SKM-1 treated with dmso at 0.1 percent for 144 hours (cell line): ENCODE measurements around the gene NHERF2.
"Not testable (repeated sequence)": the region's sequence is repeated elsewhere in the genome, so short reads cannot be mapped to it uniquely, and the experiment has no call there.

Experiments
- DNase-seq: peaks from one replicate; lab custom pipeline; 2025; ENCODE audit not compliant: unreplicated experiment; lab: John Stamatoyannopoulos, UW

The NHERF2 gene

DNA sequence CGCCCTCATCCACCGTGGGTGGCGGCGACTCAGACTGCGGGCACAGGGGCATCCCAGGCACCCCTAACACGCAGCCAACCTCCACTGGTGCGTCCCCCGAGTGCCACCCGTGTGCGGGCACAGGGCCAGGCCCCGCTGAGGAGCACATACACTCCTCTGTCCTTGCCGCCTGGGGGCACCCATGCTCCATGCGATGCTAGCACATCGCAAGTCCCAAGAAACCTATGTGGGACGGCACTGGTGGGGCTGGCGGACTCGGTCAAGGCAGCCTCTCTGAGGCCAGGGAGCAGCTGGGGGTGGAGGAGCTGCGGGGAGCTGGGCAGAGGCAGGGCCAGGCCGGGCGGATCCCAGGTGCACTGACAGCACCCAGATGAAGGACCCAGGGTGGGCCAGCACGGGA is 21.1 kb upstream of the NHERF2 start:
- DNase-seq: no peak

- DNase-seq: no peak
These were observed 20.4 kb upstream of the NHERF2 start for GRCh38 chr16:2006317-2006716.

DNA sequence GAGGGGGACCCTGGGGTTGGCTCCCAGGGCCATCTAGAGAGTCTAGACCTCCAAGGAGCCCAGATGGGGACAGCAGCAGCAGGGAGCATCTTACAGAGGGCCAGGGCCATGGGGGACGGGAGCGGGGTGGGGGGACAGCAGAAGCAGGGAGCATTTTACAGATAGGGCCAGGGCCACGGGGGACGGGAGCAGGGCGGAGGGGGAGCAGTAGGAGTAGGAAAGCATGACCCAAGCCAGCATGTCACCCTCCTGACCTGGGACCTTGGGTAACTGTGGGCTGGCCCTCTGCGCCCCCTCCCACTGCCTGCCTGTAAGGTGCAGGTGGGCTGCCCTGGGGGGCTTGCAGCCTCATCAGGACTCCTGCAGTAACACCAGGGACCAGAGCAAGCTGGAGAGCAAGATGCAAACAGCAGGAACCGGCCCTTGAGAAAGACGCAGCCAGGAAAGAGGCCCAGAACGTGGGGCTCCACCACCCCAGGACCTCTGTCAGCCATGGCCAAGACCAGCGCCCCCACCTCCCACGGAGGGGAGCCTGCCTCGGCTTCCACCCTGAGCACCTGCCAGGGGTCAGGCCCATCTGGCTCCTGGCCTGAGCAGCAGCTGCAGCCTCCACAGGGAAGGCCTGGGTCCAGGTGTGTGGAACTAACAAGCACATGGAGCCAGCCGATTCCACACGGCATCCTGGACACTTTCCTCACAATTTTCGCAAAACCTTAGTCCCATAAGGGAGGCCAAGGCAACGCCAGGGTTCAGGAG is 19.4 kb upstream of the NHERF2 start:
- no peak for DNase-seq

DNA sequence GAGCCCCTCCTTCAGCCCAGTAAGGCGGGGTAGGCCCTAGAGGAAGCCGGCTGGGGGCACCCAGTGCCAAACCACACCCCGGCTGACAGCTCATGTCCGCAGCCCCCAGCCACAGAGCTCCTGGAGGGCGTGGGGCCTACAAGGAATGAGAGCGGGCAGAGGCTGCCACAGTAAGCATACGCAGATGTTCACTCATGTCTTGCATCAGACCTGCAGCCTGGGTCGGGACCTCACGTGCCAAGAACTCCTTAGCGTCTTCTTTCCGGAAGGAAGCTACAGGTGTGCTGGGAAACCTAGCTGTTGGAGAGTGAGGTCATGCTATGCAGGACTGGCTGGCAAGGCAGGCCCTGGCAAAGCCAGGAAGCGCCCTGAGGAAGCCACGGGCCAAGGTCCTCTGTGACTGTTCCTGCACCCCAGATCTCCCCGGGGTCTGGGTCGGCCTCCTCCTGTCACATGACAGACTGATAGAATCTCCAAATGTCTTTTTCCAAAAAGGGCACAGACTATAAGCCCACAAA is 18.6 kb upstream of the NHERF2 start:
- no peak for DNase-seq

DNA sequence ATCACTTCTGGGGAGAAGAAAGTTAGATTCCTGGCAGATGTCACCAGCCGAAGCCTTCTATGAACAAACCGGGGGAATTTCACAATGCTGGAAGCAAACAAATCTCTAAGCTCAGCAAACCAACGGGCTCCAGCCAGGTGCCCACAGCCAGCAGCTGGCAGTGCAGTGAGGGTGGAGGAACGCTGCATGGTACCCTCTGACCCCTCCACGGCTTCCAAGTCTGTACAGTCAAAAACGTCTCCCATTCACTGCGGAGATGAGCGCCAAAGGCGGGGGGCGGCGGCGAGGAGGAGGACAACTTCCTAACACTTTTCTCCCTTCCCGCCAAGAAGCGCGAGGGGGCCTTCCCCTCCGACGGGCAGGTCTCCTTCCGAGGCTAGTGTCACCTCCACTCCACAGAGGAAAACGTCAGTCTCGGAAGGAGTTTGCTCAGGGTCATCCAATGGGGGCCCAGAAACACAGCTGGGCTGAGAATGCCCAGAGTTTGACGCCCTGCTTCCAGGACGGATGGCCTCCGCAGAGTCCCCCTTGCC is 18.0 kb upstream of the NHERF2 start:
- no peak for DNase-seq

GRCh38 chr16:2009164-2009711 is 17.5 kb upstream of the NHERF2 start:
- DNase-seq: no peak

DNA sequence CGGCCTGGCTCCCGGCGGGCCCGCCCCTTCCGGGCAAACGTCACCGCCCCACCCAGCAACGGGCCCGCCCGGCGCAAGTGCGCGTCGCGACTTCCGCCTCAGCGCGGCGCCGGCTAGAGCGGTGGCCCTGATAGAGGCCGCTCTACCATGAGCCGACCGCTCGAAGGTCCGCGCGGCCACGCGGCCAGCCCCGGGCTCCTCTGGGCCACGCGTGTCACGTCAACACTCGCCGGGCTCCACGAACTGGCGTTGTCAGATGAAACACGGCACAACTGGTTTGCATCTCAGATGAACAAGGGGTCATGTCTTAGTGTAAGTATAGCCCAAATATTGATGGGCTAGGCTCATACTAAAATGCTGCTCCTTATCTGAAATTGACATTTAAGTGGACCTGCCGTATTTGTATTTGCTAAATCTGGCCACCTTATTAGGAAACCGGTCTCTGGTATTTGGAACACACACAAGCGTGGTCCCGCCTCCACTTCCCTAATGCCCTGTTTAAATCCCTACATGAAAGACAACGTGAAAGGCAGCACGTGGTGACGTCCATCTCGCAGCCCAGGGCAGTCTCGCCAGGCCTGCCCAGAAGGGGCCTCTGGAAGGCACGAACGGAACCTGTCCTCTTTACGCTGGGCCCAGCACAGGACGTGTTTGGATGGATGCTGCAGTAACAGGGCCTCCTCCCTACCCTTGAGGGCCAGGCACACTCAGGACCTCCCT is 16.8 kb upstream of the NHERF2 start, which contains the start of gene ZNF598:
Gene ZNF598 (minus strand): TSS at position 31 of the 720 bp plus-strand sequence.
- peak; percentile 58 for DNase-seq

DNA sequence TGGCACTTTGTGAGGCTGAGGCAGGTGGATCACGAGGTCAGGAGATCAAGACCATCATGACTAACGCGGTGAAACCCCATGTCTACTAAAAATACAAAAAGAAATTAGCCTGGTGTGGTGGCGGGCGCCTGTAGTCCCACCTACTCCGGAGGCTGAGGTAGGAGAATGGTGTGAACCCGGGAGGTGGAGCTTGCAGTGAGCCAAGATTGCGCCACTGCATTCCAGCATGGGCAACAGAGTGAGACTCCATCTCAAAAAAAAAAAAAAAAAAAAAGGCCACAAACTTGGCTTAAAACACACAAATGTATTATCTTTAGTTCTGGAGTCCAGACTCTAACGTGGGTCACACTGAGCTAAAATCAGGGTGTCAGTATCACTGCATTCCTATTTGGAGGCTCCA is 15.0 kb upstream of the NHERF2 start:
- not testable (repeated sequence) for DNase-seq

DNA sequence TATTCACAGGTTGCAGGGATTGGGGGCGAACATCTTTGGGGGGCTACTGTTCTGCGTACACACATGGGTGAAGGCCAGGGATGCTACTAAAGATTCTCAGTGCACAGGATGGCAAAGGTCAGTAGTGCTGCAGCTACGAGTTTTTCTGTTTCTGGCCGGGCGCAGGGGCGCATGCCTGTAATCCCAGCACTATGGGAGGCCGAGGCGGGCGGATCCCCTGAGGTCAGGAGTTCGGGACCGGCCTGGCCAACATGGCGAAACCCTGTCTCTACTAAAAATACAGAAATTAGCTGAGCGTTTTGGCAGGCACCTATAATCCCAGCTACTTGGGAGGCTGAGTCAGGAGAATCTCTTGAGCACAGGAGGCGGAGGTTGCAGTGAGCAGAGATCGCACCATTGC is 13.2 kb upstream of the NHERF2 start:
- no peak for DNase-seq

DNA sequence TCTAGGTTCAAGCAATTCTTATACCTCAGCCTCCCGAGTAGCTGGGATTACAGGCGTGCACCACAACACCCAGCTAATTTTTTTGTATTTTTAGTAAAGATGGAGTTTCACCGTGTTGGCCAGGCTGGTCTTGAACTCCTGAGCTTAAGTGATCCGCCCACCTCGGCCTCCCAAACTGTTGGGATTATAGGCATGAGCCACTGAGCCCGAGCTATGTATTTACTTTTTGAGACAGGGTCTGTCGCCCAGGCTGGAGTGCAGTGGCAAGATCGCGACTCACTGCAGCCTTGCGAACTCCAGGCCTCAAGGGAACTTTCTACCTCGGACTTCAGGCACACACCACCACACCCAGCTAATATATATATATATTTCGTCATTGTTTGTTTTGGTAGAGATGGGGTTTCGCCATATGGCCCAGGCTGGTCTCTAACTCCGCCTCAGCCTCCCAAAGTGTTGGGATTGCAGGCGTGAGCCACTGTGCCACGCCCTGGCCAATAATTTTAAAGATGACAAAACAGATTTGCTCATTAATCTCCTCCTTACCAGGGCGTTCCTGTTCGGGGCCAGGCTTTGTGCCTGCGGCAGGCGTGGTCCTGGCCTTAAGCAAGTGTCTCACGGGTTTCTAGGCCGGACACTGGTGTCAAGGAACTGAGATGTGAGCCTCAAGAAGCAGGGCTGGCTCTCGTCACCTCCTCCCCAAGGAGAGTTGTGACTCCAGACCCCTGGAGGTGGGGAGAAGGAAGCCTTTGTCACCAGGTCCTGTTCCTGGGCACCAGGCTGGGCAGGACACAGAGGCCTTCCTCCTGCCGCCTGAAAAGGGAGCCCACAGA is 11.4 kb upstream of the NHERF2 start:
- peak; percentile 26 for DNase-seq

GRCh38 chr16:2015947-2016208 is 10.8 kb upstream of the NHERF2 start:
- DNase-seq: no peak

DNA sequence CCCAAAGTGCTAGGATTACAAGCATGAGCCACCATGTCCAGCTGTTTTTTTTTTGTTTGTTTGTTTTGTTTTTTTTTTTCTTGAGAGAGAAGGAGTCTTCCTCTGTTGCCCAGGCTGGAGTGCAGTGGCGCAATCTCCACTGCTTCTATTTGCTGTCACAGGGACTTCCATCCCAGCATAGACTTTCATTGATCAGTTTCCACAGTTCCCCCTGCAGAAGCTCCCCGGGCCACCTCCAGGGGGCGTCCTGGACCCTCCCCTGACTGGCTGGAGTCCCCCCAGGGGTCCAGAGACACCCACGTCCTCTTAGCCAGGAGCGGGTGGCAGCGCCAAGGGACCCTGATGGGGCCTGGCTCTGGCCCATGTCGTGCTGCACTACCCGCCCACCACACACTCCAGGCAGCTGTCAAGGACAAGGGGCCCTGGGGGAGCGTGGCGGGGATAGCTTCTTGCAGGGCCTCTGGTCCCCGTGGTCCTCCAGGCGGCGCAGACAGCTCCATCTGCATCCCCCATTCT is 10.2 kb upstream of the NHERF2 start:
- peak; percentile 2 for DNase-seq

- DNase-seq: no peak
These were observed 7.2 kb upstream of the NHERF2 start, which contains the start of gene NPW for GRCh38 chr16:2019518-2019920. TSS of gene NPW (plus strand) at chr16:2019785.

- DNase-seq: peak; percentile 19
These were observed 6.5 kb upstream of the NHERF2 start for GRCh38 chr16:2019921-2020831.

DNA sequence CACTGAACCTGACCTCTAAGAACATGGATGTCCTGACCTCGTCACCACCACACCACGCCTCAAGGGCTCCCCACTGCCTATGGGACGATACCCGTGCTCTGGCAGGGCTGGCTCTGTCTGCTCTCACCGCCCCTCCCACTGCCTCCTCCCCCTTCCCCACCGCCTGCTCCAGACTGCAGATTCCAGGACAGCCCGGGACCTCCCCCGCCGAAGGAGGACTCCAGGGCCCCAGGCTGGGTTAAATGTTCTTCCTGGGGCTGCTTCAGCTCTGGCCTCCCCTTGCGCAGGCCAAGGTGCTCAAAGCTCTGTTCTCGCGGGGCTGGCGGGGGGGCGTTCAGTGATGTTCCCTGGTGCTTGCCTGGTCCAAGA is 4.0 kb upstream of the NHERF2 start:
- DNase-seq: peak; percentile 19

- peak; percentile 69 for DNase-seq
These were observed 3.3 kb upstream of the NHERF2 start for GRCh38 chr16:2023092-2024031.

GRCh38 chr16:2024032-2024420 is 2.7 kb upstream of the NHERF2 start:
- DNase-seq: no peak

GRCh38 chr16:2025251-2025650 is 1.5 kb upstream of the NHERF2 start:
- DNase-seq: no peak
